MM.1S (cell line): Measurements from ENCODE around the gene CDKL5.

Experiments used
- CTCF ChIP-seq: fragments of 300-600 bp; sonication (generic); IDR thresholded peaks from 2 replicates; pipeline ENCODE4 v1.5.1; 2016; ENCODE audit warnings: antibody characterized with exemption, low read length, mixed read lengths
- EZH2 ChIP-seq: fragments of 300-600 bp; sonication (generic); optimal IDR thresholded peaks from 2 replicates; pipeline ENCODE3; 2017; ENCODE audit warnings: low read depth, mild to moderate bottlenecking, antibody characterized with exemption, low read length, mixed read lengths
- EZH2phosphoT487 ChIP-seq: fragments of 300-600 bp; sonication (generic); IDR thresholded peaks from 2 replicates; pipeline ENCODE4 v1.6.1; 2018; ENCODE audit warnings: antibody characterized with exemption, low read length

GRCh38 chrX:18692541-18692940 lies 267.1 kb downstream of the CDKL5 start:
- TF ChIP-seq CTCF, result no peak
- TF ChIP-seq EZH2, result no peak
- no peak for TF ChIP-seq EZH2phosphoT487
